Fibroblast of skin of scalp (primary cell): ENCODE data around the gene FAM83G.
"Not testable (repeated sequence)": the region's sequence is repeated elsewhere in the genome, so short reads cannot be mapped to it uniquely, and the experiment has no call there.

Experiments used
- DNase-seq: peaks from one replicate; pipeline ENCODE4 v3.0.0-alpha.2; 2013

Gene FAM83G

DNA sequence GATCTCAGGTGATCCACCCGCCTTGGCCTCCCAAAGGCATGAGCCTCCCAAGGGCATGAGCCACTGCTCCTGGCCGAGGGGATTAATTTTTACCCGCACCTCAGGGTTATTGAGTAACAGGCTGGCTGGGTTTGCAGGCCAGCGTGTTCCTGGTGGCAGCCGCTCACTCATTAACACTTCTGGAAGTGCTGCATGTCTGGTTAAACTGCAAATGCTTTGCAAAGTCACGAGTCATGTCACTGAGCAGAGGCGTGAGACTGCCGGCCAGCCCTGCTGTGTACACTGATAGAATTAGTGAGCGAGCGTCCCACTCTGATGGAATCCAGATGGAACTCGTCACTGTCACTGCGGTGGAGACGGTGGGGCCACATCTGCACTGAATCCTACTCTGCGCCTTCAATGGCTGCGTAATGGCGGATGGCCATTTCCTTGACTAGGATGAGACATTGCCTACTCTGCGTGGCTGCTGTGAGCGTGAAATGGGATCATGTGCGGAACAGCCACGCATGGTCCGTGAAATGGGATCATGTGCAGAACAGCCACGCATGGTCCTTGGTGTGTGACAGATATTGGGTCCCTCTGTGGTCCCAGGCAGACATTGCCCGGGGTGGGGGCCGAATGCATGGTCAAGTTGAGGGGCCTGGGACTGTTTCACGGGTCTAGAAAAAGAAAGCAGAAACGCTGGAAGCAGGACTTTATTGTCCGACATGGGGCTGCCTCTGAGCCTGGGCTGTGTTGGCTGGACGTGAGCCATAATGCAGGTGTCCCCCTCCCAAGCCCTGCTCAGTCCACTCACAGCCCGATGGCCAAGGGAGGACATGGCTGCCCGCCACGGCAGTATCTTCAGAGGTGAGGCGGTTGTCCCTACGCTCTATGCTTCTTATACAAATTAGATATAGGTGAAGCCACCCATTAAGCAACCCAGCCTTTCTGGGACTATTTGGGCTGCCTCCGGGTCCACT is 53.3 kb downstream of the FAM83G start:
- no peak for DNase-seq

DNA sequence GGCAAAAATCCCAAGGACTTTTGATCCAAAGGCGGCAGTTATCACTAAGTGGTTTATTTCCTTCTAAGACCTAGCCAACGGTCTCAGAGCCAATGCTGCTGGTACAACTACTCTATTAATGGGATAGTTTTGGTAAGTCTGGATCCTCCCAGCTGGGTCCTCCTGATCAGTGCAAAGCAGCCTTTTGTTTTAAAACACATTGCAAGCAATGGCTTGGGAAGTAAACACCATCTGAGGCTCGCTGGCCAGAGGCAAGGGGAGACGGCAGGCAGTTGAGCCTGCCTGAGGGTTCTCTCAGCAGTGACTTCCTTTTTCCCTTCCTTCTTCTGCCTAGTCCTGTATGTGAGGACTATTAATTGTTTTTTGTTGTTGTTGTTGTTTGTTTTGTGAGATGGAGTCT is 54.2 kb downstream of the FAM83G start:
- DNase-seq = no peak

- DNase-seq = no peak
These were observed 55.0 kb downstream of the FAM83G start for GRCh38 chr17:18949566-18949965.

DNA sequence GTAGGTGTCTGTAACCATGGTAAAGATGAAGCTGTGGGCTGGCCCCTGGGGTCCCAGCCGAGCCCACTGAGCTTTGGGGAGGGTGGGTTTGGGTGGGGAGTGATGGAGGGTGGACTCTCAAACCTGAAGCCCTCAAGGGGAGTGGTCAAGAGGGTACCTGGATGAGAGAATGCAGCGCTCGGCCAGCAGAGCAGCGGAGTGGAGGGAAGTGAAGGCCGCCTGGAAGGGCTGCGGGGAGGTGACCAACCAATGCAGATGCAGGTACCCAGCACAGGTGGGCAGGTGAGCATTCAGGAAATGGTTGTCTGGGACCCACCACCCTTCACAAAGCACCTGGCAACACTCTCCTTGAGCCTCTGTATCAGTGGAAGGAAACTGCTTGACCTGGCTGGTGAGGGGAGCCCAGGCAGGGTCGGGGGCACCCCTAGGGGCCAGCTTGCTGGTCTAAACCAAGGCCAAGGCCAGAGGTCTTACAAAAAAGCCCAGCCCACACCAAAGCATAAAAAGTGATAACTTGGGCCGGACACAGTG is 56.0 kb downstream of the FAM83G start:
- DNase-seq = no peak

GRCh38 chr17:18947866-18948265 is 56.7 kb downstream of the FAM83G start:
- DNase-seq = no peak

GRCh38 chr17:18946536-18946935 is 58.0 kb downstream of the FAM83G start:
- no peak for DNase-seq

DNA sequence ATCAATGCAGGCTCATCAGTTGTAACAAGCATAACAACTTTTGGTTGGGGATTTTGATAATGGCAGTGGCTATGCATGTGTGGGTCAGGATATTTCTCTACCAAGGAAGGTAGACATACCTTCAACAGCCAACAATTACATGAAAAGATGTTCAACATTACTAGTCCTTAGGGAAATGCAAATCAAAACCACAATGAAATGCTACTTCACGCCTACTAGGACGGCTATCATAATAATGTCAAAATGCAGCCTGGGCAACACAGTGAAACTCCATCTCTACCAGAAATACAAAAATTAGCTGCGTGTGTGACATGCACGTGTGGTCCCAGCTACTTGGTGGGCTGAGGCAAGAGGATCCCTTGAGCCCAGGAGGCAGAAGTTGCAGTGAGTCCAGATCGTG is 59.9 kb downstream of the FAM83G start:
- no peak for DNase-seq

DNA sequence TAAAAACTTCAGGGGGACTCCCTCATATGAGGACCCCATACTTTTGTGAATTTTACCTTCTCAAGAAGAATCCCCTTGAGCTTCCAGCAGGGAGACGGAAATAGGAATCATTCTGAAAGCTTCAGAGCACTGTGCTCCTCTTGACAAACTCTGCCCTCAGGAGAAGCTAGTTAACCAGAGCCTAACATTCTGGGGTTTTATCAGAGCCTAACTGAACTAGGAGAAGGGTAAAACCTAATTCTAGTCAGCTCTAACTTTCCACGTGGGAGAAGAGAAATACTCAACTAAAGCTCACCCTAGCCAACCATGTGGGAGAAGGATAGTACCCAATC is 65.9 kb downstream of the FAM83G start:
- no peak for DNase-seq

GRCh38 chr17:18937981-18938691 is 66.4 kb downstream of the FAM83G start:
- DNase-seq = no peak

DNA sequence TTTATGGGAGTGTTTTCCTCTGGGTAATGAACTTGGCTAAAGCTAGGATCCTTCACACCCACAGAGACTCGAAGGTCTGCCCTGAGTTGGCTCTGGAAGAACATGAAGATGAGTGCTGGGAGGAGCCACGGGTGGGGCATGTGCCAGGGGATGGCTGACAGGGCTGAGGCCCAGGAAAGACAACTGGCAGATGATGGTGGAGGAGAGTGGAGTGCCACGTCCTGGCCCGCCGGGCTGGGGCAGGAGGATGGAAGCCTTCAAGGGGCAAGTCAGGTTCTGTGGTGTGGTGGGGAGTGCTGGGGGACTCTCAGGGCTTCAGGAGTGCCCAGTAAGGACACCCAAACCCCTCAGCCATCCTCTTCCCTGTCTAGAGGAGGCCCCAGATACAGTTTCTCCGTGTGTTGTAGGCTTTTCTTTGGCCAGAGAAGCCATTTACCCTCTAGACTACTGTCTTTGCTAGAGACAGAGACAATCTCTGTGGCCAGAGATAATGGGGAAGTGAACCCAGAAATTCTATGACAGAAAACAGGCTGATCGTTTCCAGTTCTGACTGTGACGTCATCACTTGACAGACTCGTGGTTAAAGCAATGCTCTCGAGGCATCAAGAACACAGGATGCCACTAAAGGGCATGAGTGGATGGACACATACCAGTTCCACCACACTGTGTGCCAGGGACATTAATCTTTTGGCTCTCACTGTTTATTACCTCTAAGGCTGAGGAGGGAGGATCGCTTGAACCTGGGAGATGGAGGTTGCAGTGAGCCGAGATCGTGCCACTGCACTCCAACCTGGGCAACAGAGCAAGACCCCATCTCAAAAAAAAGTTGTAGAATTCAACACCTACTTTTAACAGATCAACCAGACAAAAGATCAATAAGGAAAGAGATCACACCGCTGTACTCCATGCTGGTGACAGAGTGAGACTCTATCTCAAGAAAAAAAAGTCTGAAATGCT is 71.2 kb downstream of the FAM83G start:
- no peak for DNase-seq

DNA sequence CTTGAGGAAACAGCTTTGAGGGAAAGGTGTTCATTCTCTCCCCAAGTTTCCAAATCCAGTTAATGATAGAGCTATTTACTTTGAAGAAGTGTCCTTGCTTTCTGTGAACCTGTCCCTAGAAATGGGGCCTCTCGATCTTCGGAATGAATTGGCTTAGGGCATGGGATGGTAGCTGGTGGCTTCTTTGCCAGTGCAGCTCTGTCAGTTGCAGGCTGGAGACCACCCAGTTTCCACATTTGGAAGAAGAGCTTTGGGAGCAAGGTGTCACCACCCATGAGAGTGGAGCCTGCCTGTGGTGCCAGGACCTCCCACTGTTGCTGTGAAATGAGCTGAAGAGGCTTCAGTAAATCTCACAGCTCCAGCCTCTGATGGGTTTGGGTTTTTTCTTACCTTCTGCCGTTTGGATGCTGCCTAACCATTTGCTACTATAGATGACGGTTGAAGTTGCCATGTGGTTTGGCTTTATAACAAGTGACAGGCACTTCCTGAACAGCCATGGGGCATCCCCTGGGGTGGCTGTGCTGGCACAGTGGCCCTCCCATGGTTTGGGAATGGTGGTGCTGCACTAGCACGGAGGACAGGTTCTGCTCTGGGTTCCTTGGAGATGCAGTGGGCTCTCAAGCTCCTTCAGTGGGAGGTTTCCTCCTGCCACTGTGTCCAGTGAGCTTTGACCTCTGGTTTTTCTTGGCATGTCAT is 72.1 kb downstream of the FAM83G start:
- no peak for DNase-seq

DNA sequence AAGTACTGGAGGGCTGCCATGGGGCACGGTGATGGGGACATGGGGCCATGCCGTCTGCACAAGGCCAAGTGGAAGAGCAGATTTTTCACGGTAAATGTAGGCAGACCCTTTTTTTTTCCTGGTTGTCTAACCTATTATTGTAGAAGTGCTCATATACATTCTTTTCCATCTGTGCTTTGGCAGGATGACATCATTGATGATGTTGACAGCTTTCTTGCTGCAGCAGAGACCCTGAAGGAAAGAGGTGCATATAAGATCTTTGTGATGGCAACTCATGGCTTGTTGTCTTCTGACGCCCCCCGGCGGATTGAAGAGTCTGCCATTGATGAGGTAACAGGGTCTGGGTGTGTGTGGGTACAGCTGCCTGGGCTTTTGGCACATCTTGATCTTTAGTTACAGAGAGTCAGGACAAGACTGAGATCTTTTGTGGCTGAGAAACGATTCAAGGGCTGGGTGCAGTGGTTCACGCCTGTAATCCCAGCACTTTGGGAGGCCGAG is 75.9 kb downstream of the FAM83G start:
- DNase-seq = no peak

DNA sequence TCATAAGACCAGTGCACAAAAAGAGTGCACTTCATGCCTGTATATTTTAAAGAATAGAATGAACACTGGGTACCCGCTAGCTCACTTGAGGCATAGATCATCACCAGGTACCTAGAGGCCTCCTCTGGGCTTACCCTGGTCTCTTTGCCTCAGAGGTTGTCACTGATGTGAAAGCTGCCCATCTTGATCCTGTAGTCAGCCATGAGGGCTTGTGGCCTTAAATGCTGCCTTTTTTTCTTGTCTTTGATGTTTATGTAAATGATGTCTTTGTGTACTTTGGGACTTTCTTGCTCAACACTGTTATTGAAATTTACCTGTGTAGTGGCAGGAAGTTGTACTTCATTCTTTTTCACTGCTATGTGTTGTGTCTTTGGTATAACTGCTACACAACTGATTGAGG is 79.4 kb downstream of the FAM83G start:
- no peak for DNase-seq

GRCh38 chr17:18922596-18922995 is 82.0 kb downstream of the FAM83G start:
- not testable (repeated sequence) for DNase-seq

DNA sequence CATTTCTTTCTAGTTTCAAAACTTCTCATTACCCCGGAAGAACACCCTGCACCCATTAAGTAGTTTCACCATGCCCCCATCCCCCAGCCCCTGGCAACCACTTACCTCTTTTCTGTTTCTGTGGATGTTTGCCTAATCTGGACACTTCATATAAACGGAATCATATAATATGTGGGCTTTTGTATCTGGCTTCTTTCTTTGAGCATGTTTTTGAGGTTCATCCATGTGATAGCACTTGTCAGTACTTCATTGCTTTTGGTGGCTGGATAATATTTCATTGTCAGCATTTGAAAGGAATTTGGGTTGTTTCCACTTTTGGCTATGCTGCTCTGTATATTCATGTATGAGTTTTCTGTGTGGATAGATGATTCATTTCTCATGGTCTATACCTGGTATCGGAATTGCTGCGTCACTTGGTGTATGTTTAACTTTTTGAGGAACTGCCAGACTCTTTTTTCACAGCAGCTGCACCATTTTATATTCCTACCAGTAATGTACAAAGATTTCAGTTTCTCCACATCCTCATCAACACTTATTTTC is 82.6 kb downstream of the FAM83G start:
- DNase-seq = peak; percentile 22

GRCh38 chr17:18921485-18921884 is 83.1 kb downstream of the FAM83G start:
- no peak for DNase-seq

DNA sequence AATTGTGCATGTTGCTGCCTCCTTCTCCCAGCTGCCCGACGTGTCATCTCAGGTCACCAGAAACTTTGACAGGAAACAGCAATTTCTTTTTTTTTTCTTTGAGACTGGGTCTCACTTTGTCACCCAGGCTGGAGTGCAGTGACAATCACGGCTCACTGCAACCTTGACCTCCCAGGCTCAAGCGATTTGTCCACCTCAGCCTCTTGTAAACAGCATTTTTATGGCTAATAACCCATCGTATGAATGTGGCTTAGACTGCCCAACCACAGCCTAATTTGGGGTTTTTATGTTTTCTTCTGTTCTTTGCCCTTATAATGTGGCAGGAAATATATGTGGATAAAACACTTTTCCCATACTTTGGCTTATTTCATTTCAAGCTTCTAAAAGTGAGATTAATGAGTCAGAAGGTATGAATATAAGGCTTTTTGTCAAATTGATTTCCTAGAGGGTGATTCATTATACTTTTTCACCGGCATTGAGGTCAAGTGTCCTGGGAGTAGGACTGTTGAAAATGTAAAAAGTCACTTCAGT is 83.6 kb downstream of the FAM83G start:
- no peak for DNase-seq

DNA sequence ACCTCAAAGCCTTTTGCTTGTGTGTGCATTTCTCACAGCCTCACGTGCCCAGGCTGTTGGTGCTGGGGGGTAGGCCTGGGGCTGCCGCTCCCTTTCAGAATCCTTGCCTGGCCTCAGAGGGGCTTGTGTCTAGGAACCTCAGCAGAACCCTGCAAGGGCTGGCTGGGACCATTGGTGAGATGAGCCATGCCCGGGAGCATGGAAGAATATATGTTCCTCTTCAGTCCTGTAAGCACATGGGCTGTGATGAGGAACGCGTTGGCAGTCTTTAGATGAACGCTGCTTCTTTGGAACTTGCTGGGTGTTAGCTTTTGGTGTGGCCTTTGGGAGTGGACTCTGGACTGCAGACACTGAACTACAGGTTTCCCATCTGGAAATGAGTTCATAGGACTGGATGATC is 84.6 kb downstream of the FAM83G start:
- DNase-seq = no peak
